ENCODE results near the gene SSMEM1. TPM values are rescaled to one million over a fixed set of nuclear protein-coding genes. Genes with fewer than 3 reads are reported as not detected.
"Not testable (repeated sequence)": the region's sequence is repeated elsewhere in the genome, so short reads cannot be mapped to it uniquely, and the experiment has no call there.

The SSMEM1 gene
- total RNA-seq, 1 experiment from 2014 or later, result not detected

- Histone ChIP-seq H3K36me3 (peaks cover 55% of the 10 kb centered on the region), H3K27me3 (no peaks in the 10 kb centered on the region), H3K4me3 (no peak overlapping the region), H3K9me3 (no peaks in the 10 kb centered on the region)
- DNase-seq, result no peak
Measured at GRCh38 chr7:130201796-130202195, 5.9 kb upstream of the SSMEM1 start.

DNA sequence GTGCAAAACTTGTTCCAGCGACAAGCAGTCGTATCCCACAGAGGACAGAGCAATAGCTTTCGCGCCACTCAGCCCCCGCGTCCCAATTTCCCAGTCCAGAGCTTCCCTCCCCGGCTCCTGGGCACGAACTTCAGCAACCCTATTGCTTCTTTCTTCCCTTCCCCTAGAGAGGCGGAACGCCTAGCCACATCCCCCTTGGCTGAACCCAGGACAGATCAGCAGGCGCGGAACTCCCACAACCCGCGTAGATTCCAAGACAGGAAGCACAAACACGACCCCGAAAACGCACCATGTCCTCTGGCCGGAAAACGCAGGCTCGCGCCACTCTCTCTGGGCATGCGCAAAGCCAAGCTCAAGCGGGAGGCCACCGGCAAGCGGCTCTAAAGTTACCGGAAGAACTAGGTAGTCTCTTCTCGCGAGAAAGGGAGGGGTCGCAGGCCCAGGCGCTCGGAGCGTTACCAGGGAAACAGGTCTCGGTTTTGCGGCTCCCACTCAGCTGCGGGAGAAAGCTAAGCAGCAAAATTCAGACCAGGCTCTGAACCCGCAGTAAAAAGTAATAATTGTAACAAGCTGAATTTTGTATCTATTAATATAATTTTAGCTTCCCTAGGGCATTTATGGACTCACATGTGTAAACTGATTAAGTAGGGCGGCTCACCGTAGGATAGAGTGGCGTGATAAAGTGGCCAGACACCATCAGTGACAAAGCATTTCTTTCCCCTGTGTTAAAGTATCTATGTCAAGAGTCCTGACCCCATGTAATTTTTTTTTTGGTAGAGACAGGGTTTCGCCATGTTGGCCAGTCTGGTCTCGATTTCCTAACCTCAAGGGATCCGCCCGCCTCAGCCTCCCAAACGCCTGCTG lies 2.3 kb upstream of the SSMEM1 start, which contains the start of gene TMEM209:
Gene TMEM209 (minus strand): TSS at position 323 of the 864 bp plus-strand sequence. CDS start 31 bp downstream, at position 292.
- Histone ChIP-seq H3K9me3 (no peaks in the 10 kb centered on the region), H3K27me3 (no peaks in the 10 kb centered on the region), H3K4me3 (peak within 1 kb of the TSS; percentile 85), H3K36me3 (peaks cover 25% of the 10 kb centered on the region)
- DNase-seq, result peak; percentile 94

DNA sequence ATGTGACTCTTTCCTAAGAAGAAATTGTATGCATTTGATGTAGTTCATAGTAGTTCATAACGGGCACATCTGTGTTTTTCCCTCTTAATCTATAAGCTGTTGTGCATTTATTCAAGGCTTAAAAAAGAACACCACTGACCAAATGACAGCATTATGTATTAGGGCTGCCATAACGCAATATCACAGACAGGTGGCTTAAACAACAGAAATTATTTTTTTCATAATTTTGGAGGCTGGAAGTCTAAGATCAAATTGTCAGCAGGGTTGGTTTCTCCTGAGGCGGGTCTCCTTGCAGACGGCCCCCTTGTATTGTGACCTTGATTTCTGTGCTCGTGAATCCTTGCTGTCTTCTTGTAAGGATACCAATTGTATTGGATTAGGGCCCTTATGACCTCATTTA lies 627 bp upstream of the SSMEM1 start:
- Histone ChIP-seq H3K36me3 (peaks cover 17% of the 10 kb centered on the region), H3K4me3 (no peak overlapping the region), H3K27me3 (no peaks in the 10 kb centered on the region), H3K9me3 (no peaks in the 10 kb centered on the region)
- DNase-seq, result no peak

DNA sequence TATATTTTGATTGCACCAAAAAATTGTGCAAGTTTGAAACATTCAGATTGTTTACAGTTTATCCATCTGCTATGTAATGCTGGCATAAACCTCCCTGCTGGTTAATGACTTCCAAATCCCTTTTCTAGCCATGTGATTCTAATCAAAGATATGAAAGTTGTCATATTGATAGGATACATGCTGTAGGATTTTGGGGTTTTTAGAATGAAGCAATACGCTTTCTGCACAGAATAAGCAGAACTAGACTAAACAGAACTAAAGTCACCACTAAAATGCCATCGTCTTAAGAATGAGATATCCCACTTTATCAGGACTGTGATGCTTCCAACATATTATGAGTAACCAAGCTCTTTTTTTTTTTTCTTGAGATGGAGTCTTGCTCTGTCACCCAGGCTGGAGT lies 856 bp downstream of the SSMEM1 start:
- Histone ChIP-seq H3K4me3 (no peak overlapping the region), H3K36me3 (peaks cover 7% of the 10 kb centered on the region), H3K9me3 (no peaks in the 10 kb centered on the region), H3K27me3 (no peaks in the 10 kb centered on the region)
- no peak for DNase-seq

GRCh38 chr7:130210181-130210935 lies 2.7 kb downstream of the SSMEM1 start:
- 0 out of 2 replicates have a peak overlapping the region, but pooled peaks have one; percentile 5 for H3K4me3 ChIP-seq
- no peaks in the 10 kb centered on the region for H3K36me3 ChIP-seq
- H3K27me3 ChIP-seq, result no peaks in the 10 kb centered on the region
- DNase-seq, result peak; percentile 27
- H3K9me3 ChIP-seq, result no peaks in the 10 kb centered on the region

- no peaks in the 10 kb centered on the region for H3K27me3 ChIP-seq
- no peaks in the 10 kb centered on the region for H3K36me3 ChIP-seq
- DNase-seq, result no peak
- no peak overlapping the region for H3K4me3 ChIP-seq
- H3K9me3 ChIP-seq, result no peaks in the 10 kb centered on the region
Measured at GRCh38 chr7:130213828-130214227, 6.2 kb downstream of the SSMEM1 start.

DNA sequence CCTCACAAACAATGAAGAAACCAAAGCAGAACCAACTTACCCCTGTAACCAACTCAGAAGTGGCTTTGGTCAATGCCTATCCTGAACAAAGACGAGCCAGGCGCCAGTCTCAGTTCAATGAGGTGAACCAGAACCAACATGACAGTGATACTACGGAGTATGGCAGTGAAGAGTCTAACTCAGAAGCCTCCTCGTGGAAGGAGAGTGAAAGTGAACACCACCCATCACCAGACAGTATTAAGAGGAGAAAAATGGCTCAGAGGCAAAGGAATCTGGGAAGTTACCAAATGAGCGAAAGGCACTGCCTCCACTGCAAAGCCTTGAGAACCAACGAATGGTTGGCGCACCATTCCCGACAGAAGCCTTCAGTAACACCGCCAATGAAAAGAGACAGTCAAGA lies 8.4 kb downstream of the SSMEM1 start:
- H3K27me3 ChIP-seq, result no peaks in the 10 kb centered on the region
- no peak for DNase-seq
- H3K4me3 ChIP-seq, result no peak overlapping the region
- H3K9me3 ChIP-seq, result no peaks in the 10 kb centered on the region
- no peaks in the 10 kb centered on the region for H3K36me3 ChIP-seq

DNA sequence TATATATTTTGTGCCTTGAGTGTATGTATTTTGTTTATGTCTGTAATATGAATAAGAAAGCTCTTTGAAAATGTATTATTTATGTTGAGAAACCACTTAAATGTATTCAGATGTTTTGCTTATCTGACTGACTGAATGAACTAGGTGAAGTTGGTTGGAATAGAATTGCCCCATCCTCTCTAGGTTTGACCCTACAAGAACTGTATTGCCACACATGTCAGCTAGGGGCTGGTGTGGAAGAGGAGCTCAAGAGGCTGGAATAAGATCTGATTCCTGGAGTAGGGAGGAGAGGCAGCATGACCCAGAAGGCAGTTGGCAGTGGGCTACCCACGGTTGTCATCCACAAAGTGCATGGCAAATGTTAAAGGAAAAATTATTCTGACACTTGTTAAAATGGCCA lies 9.1 kb downstream of the SSMEM1 start:
- Histone ChIP-seq H3K4me3 (no peak overlapping the region), H3K36me3 (no peaks in the 10 kb centered on the region), H3K27me3 (no peaks in the 10 kb centered on the region), H3K9me3 (no peaks in the 10 kb centered on the region)
- no peak for DNase-seq

DNA sequence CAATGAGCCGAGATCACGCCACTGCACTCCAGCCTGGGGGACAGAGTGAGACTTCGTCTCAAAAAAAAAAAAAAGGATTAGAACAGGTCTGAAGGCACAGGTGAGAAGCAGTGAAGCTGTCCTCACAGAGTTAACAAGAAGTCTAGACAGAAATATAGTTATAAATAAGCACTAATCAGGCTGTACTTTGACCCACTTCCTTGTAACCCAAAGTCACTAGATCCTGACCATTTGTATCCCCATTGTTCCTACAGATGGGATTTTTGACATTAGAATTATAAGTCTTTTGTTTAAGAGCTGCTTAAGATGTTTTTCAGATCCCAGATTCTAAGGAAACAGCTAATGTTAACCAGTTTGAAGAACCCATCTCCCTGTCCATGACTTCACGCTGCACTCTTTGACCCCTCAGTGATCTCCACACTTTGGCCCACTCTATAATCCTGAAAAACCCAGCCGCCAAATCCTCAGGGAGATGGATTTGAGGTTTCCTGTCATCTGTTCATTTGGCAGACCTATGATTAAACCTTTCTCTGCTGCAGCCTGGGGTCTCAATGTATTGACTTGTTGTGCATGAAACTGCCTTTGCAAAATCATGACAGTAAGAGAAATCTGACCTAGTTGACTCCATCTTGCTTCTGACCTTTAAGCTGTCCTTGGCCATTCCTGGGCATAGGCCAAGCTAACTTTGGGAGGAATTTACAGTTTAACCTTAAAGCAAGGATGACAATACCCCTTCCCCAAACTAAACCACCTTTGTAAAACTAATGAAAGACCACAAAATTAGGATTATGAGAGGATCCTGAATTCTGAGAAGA lies 11.4 kb downstream of the SSMEM1 start:
- H3K4me3 ChIP-seq, result no peak overlapping the region
- H3K36me3 ChIP-seq, result no peaks in the 10 kb centered on the region
- no peaks in the 10 kb centered on the region for H3K9me3 ChIP-seq
- no peaks in the 10 kb centered on the region for H3K27me3 ChIP-seq
- no peak for DNase-seq

DNA sequence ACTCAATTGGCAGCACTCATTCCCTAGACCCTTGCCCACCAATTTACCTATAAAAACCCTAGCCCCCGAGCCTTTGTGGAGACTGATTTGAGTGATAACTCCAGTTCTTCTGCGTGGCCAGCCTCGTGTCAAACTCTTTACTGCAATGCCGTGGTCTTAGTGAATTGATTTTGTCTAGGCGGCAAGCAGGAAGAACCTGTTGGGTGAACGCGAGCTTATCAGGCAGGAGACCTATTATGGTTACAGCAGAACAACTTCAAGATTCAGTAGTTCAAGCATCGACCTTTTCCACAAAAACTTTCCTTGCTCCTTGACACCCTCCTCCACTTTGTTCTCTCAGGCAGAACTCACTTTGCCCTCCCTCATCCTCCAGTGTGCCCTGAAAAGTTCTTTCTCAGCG lies 12.2 kb downstream of the SSMEM1 start:
- no peaks in the 10 kb centered on the region for H3K9me3 ChIP-seq
- no peaks in the 10 kb centered on the region for H3K36me3 ChIP-seq
- no peak overlapping the region for H3K4me3 ChIP-seq
- H3K27me3 ChIP-seq, result no peaks in the 10 kb centered on the region
- no peak for DNase-seq

DNA sequence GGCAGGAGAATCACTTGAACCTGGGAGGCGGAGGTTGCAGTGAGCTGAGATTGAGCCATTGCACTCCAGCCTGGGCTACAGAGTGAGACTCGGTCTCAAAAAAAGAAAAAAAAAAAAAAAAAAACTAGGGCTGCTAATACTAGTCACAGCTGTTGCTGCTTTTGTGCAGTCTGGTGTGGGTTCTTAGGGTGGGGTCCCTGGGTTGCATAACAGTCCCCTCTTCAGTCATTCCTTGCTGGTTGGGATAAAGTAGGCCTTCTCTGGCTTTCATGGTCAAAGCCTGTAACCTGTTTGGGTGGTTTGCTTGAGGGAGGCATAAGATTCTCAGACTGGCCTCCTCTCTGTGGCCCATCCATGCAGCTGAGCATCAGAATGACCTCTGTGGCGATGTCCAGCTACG lies 14.1 kb downstream of the SSMEM1 start:
- Histone ChIP-seq H3K27me3 (no peaks in the 10 kb centered on the region), H3K9me3 (no peaks in the 10 kb centered on the region), H3K36me3 (no peaks in the 10 kb centered on the region), H3K4me3 (no peak overlapping the region)
- DNase-seq, result no peak

DNA sequence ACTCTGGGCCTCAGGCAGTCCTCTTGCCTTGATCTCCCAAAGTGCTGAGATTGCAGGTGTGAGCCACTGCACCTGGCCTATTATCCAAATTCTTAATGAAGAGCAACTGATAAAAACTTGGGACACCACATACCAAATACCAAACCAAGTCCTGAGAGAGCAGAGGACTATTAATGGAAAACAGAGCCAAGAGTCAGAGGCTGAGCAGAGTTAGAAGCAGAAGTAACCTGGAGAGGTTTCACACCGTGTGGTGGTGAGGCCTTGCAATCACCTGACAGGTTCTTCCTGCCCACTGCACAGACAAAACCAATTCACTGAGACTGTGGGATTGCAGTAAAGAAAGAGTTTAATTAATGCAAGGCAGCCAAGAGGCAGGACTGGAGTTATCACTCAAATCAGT lies 16.0 kb downstream of the SSMEM1 start:
- no peak for DNase-seq
- no peaks in the 10 kb centered on the region for H3K9me3 ChIP-seq
- H3K27me3 ChIP-seq, result no peaks in the 10 kb centered on the region
- H3K36me3 ChIP-seq, result no peaks in the 10 kb centered on the region
- no peak overlapping the region for H3K4me3 ChIP-seq

DNA sequence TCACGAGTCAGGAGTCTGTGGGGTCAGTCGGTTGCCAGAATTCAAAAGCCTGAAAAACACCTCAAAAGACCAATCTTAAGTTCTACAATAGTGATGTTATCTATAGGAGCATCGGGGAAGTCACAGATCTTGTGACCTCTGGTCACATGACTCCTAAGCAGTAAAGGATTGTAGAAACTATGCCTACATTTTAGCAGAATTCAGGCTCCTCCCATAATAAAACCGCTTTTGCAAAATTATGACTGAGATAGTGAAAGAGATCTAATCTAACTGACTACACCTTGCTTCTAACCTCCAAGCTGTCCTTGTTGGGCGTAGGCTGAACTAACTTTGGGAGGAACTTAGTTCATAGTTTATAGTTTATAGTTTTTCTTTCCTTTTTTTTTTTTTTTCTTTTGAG lies 16.6 kb downstream of the SSMEM1 start:
- no peak for DNase-seq
- H3K9me3 ChIP-seq, result no peaks in the 10 kb centered on the region
- no peaks in the 10 kb centered on the region for H3K27me3 ChIP-seq
- H3K36me3 ChIP-seq, result no peaks in the 10 kb centered on the region
- no peak overlapping the region for H3K4me3 ChIP-seq

DNA sequence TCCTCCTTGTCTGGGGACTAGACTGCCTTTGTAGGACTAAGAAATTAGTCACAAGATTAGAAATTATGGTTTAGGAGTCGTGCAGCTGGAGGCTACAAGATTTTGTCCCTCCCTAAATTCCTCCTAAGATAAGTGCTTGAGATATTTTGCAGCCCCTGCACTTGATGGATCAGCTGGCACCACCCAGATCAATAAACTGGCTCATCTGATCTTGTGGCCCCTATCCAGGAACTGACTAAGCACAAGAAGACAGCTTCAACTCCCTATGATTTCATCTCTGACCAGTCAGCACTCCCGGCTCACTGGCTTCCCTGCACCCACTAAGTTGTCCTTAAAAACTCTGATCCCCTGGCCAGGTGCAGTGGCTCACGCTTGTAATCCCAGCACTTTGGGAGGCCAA lies 17.3 kb downstream of the SSMEM1 start:
- DNase-seq, result peak; percentile 55
- not testable (repeated sequence) for H3K36me3 ChIP-seq, H3K9me3 ChIP-seq, H3K4me3 ChIP-seq, H3K27me3 ChIP-seq

GRCh38 chr7:130226333-130226732 lies 18.7 kb downstream of the SSMEM1 start:
- no peaks in the 10 kb centered on the region for H3K9me3 ChIP-seq
- no peak for DNase-seq
- no peaks in the 10 kb centered on the region for H3K36me3 ChIP-seq
- H3K4me3 ChIP-seq, result no peak overlapping the region
- no peaks in the 10 kb centered on the region for H3K27me3 ChIP-seq

DNA sequence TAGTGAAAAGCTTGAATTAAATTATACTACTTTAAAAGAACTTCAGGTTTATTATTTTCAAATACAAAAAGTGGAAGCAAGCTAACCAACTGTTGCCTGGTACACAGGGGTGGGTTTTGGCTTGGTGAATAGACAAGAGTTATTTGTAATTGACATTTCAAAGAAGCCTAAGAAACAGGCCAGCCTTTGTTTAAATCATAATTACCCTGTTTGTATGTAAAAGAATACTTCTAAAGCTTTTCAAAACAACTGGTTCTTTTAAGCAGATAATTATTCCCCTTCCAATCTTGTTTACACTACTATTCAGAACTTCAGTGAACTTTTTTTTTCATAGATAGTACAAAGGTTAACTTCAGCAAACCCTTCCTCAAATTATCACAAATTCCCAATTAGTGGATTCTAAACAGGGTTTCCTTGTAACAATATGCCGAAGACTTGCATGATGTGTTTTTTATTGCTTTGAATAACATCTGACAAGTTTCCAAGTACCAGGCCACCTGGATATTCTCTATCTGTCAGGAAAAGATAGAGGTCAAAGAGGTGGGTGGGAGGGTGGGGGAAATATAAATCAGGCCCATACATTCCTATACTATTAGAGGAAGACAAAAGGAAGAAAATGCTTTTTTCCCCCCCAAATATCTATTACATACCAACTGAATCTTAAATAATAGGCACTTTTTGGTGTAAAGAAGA lies 20.4 kb downstream of the SSMEM1 start:
- Histone ChIP-seq H3K27me3 (no peaks in the 10 kb centered on the region), H3K4me3 (no peak overlapping the region), H3K36me3 (no peaks in the 10 kb centered on the region), H3K9me3 (no peaks in the 10 kb centered on the region)
- no peak for DNase-seq

Measured in MG63 (cell line).